Stomach (tissue), 9 donors: Measurements from ENCODE around the gene SLC16A10. TPM values are rescaled to one million over a fixed set of nuclear protein-coding genes. Genes with fewer than 3 reads are reported as not detected.

Experiments used
- DNase-seq, 2 donors: peaks; one replicate each; pipeline versions ENCODE4 v3.0.0 to v3.0.0-alpha.2; 2013 to 2019
- H3K27ac ChIP-seq, 5 donors: fragments of 200-600 bp in 4 of 5; sonication (generic) in 4 of 5; one replicate each; pipeline ENCODE4 v1.5.1; 2013 to 2019; ENCODE audit warnings: mild to moderate bottlenecking in 1 of 5, moderate library complexity in 1 of 5
- H3K27me3 ChIP-seq, 3 donors: fragments of 200-600 bp; sonication (generic); one replicate each; pipeline ENCODE4 v1.5.1; 2017 to 2019; ENCODE audit warnings: mixed run types in 1 of 3
- H3K36me3 ChIP-seq, 4 donors: fragments of 200-600 bp; sonication (generic); 1 replicate in 3 of 4; 2 replicates in 1 of 4; pipeline ENCODE4 v1.5.1; 2016 to 2019
- H3K4me1 ChIP-seq, 4 donors: fragments of 200-600 bp; sonication (generic); one replicate each; pipeline ENCODE4 v1.5.1; 2016 to 2019
- H3K4me3 ChIP-seq, 4 donors: fragments of 200-600 bp; sonication (generic) in 3 of 4; one replicate each; pipeline ENCODE4 v1.5.1; 2016 to 2019; ENCODE audit warnings: mild to moderate bottlenecking in 1 of 4
- H3K9me3 ChIP-seq, 4 donors: fragments of 200-600 bp; sonication (generic); one replicate each; pipeline ENCODE4 v1.5.1; 2016 to 2019
- CTCF ChIP-seq, 7 experiments: fragments of 450-650 bp in 4 of 7; fragments of 200-600 bp in 3 of 7; sonication (generic) in 3 of 7; IDR thresholded peaks; one replicate each; pipeline ENCODE4 v1.5.1; 2016 to 2019; ENCODE audit warnings: antibody characterized with exemption in 7 of 7, control low read depth in 2 of 7, mild to moderate bottlenecking in 1 of 7
- EP300 ChIP-seq: sonication (generic); formaldehyde crosslinking; IDR thresholded peaks from one replicate; pipeline ENCODE4 v1.6.1; 2017; ENCODE audit warnings: antibody characterized with exemption
- POLR2A ChIP-seq, 4 donors: fragments of 450-650 bp; IDR thresholded peaks; one replicate each; pipeline ENCODE4 v1.6.1; 2016; ENCODE audit warnings: antibody characterized with exemption in 4 of 4, control low read depth in 2 of 4, mild to moderate bottlenecking in 1 of 4, moderate library complexity in 1 of 4
- POLR2AphosphoS5 ChIP-seq, 3 donors: sonication (generic); formaldehyde crosslinking; IDR thresholded peaks; one replicate each; pipeline ENCODE4 v1.6.1; 2016; ENCODE audit warnings: antibody characterized with exemption in 3 of 3
- WGBS, 5 donors: extraction: QIAGEN DNeasy Blood & Tissue Kit in 3 of 5; methylation state at CpG; one replicate each; pipeline versions ENCODE4 v1.1.5 to v1.1.7; 2013 to 2018; 5-methylcytosine and 5-hydroxymethylcytosine counted together
- intact Hi-C: fragments of 100-400 bp; cut with DNase I; formaldehyde crosslinking; loops from one replicate; pipeline ENCODE4 v1.15.1; 2023; ENCODE audit warnings: low total_unique reads
- polyA plus RNA-seq, 3 donors: library from polyadenylated mRNA; stranded (reverse); fragments of 200-250 nt; gene quantifications; one replicate each; pipeline ENCODE4 v1.2.3, GENCODE V29; 2013
- total RNA-seq, 5 donors: library from RNA; depleted of rRNA; stranded (reverse); fragments of >200 nt; gene quantifications; one replicate each; pipeline versions ENCODE4 v1.1.0 to v1.2.3, GENCODE V29; 2014 to 2016
- donor health status: healthy with polysubstance abuse.
- donor health status: Bipolar disorder and iron deficiency.
- donor health status: healthy.

Gene SLC16A10
- total and polyA plus RNA-seq, 8 donors = 0.46 to 206 (median 8.5) TPM

GRCh38 chr6:111248789-111249188, 161.5 kb downstream of the SLC16A10 start:
- H3K4me1 ChIP-seq = no peaks in the 10 kb centered on the region
- H3K4me3 ChIP-seq = no peak overlapping the region
- H3K27ac ChIP-seq = no peak overlapping the region
- H3K9me3 ChIP-seq = no peaks in the 10 kb centered on the region
- H3K27me3 ChIP-seq = peaks cover 0 to 3% (median 0%) of the 10 kb centered on the region in 3 donors
- H3K36me3 ChIP-seq = no peaks in the 10 kb centered on the region
- DNase-seq = no peak
- TF ChIP-seq CTCF (IDR thresholded peaks at IDR 0.05) (no peak), EP300 (no peak), POLR2A (IDR thresholded peaks at IDR 0.05) (no peak), POLR2AphosphoS5 (IDR thresholded peaks at IDR 0.05) (no peak)
- intact Hi-C loops = no loop called here

- intact Hi-C loops = no loop called here
- Histone ChIP-seq H3K4me1 (no peaks in the 10 kb centered on the region), H3K9me3 (no peaks in the 10 kb centered on the region), H3K27ac (no peak overlapping the region), H3K4me3 (no peak overlapping the region), H3K27me3 (peaks cover 0 to 10% (median 0%) of the 10 kb centered on the region in 3 donors), H3K36me3 (no peaks in the 10 kb centered on the region)
- no peak for TF ChIP-seq POLR2AphosphoS5 (IDR thresholded peaks at IDR 0.05)
- TF ChIP-seq POLR2A (IDR thresholded peaks at IDR 0.05) = no peak
- TF ChIP-seq EP300 = no peak
- no peak for TF ChIP-seq CTCF (IDR thresholded peaks at IDR 0.05)
- DNase-seq = no peak
- 37 to 63% (median 48%) methylated on average over 4 of the region's 4 CpGs for WGBS, 5 donors
Observed at GRCh38 chr6:111250791-111251354, 163.6 kb downstream of the SLC16A10 start.

GRCh38 chr6:111252726-111253125, 165.4 kb downstream of the SLC16A10 start:
- H3K27me3 ChIP-seq = peaks cover 0 to 10% (median 0%) of the 10 kb centered on the region in 3 donors
- no peaks in the 10 kb centered on the region for H3K36me3 ChIP-seq
- no peaks in the 10 kb centered on the region for H3K9me3 ChIP-seq
- no peak overlapping the region for H3K27ac ChIP-seq
- no peaks in the 10 kb centered on the region for H3K4me1 ChIP-seq
- TF ChIP-seq POLR2A (IDR thresholded peaks at IDR 0.05) (no peak), POLR2AphosphoS5 (IDR thresholded peaks at IDR 0.05) (no peak), CTCF (IDR thresholded peaks at IDR 0.05) (no peak), EP300 (no peak)
- no peak overlapping the region for H3K4me3 ChIP-seq
- WGBS, 5 donors = 80 to 94% (median 85%) methylated on average over 3 of the region's 3 CpGs
- intact Hi-C loops = no loop called here
- no peak for DNase-seq

- WGBS, 5 donors = 80 to 89% (median 82%) methylated on average over 9 of the region's 9 CpGs
- intact Hi-C loops = no loop called here
Observed at GRCh38 chr6:111254004-111254778, 166.9 kb downstream of the SLC16A10 start.

More at GRCh38 chr6:111254004-111254778, 166.9 kb downstream of the SLC16A10 start:
- H3K27me3 ChIP-seq = peaks cover 0 to 10% (median 0%) of the 10 kb centered on the region in 3 donors
- H3K4me3 ChIP-seq = no peak overlapping the region
- DNase-seq = no peak
- H3K36me3 ChIP-seq = no peaks in the 10 kb centered on the region
- no peaks in the 10 kb centered on the region for H3K9me3 ChIP-seq
- H3K27ac ChIP-seq = no peak overlapping the region
- TF ChIP-seq POLR2A (IDR thresholded peaks at IDR 0.05) = no peak
- no peak for TF ChIP-seq CTCF (IDR thresholded peaks at IDR 0.05)
- no peak for TF ChIP-seq POLR2AphosphoS5 (IDR thresholded peaks at IDR 0.05)
- no peak for TF ChIP-seq EP300
- H3K4me1 ChIP-seq = peaks cover 0 to 6% (median 5%) of the 10 kb centered on the region in 4 donors
